HUES48 (cell line): Measurements from ENCODE around the gene EPHA1.

ENCODE experiments used
- H3K27ac ChIP-seq: one replicate; pipeline ENCODE4 v1.7.0; 2013; ENCODE audit warnings: low read depth, low read length, inconsistent platforms
- H3K27me3 ChIP-seq: 2 replicates; pipeline ENCODE4 v1.6.1; 2013; ENCODE audit warnings: mild to moderate bottlenecking, low read length; ENCODE audit not compliant: control insufficient read depth, insufficient read depth
- H3K36me3 ChIP-seq: 2 replicates; pipeline ENCODE4 v1.6.1; 2013; ENCODE audit warnings: low read length; ENCODE audit not compliant: control insufficient read depth, insufficient read depth
- H3K4me1 ChIP-seq: 2 replicates; pipeline ENCODE4 v1.6.1; 2013; ENCODE audit warnings: mild to moderate bottlenecking, low read length; ENCODE audit not compliant: control insufficient read depth, insufficient read depth
- H3K4me3 ChIP-seq: 2 replicates; pipeline ENCODE4 v1.5.1; 2013; ENCODE audit warnings: mild to moderate bottlenecking, low read depth, low read length
- H3K9ac ChIP-seq: 2 replicates; pipeline ENCODE4 v1.6.1; 2013; ENCODE audit warnings: mild to moderate bottlenecking, low read depth, low read length, moderate library complexity
- H3K9me3 ChIP-seq: 2 replicates; pipeline ENCODE4 v1.6.1; 2013; ENCODE audit warnings: low read length; ENCODE audit not compliant: control insufficient read depth, insufficient read depth

The EPHA1 gene

GRCh38 chr7:143363016-143363937 lies 45.4 kb downstream of the EPHA1 start:
- Histone ChIP-seq H3K27ac (no peak overlapping the region), H3K36me3 (peaks cover 16% of the 10 kb centered on the region), H3K4me3 (peak overlapping the region; percentile 85), H3K9me3 (no peaks in the 10 kb centered on the region), H3K27me3 (peaks cover 17% of the 10 kb centered on the region), H3K9ac (no peak overlapping the region), H3K4me1 (peaks cover 15% of the 10 kb centered on the region)

GRCh38 chr7:143362131-143363015 lies 46.3 kb downstream of the EPHA1 start, which contains the start of gene FAM131B:
Gene FAM131B (minus strand): TSS chr7:143362713. CDS start chr7:143362603, 110 bp downstream.
- peaks cover 23% of the 10 kb centered on the region for H3K36me3 ChIP-seq
- H3K27me3 ChIP-seq: peaks cover 17% of the 10 kb centered on the region
- peaks cover 15% of the 10 kb centered on the region for H3K4me1 ChIP-seq
- no peak within 1 kb of the TSS; the same call in 1 of the 2 replicates for H3K9ac ChIP-seq
- H3K9me3 ChIP-seq: no peaks in the 10 kb centered on the region
- H3K27ac ChIP-seq: peak within 1 kb of the TSS; percentile 72
- H3K4me3 ChIP-seq: peak within 1 kb of the TSS; percentile 85

DNA sequence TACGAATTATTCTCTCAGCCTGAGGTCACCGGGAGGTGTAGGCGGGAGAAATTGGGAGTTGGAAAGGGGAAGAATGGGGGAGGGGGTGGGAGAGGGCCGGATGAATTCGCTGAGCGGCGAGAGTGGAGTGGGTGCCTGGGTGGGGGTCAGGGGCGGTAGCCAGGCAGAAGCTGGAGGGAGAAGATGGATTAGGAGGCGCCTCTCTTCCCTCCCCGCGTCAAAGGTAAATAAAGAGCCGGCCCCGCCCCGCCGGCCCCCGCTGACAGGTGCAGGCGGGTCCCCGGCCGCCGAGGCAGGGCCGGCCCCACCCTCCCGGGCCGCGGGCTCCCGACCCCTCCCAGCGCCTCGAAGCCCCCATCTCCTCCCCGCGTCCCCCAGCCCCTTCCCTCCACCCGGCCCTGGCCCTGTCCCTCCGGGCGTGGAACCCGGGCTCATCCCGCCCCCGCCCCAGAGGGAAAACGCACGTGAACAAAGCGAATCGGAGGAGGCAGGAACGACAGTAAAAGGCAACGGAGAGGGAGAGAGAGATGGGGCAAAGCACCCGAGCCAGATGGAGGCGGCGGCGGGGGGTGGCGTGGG lies 47.0 kb downstream of the EPHA1 start:
- Histone ChIP-seq H3K9me3 (no peaks in the 10 kb centered on the region), H3K9ac (no peak overlapping the region), H3K4me3 (peak overlapping the region; percentile 85), H3K4me1 (peaks cover 15% of the 10 kb centered on the region), H3K36me3 (peaks cover 30% of the 10 kb centered on the region), H3K27me3 (peaks cover 17% of the 10 kb centered on the region), H3K27ac (peak overlapping the region; percentile 72)

GRCh38 chr7:143360788-143361551 lies 47.7 kb downstream of the EPHA1 start:
- peaks cover 17% of the 10 kb centered on the region for H3K27me3 ChIP-seq
- peaks cover 37% of the 10 kb centered on the region for H3K36me3 ChIP-seq
- H3K9ac ChIP-seq: no peak overlapping the region
- H3K27ac ChIP-seq: peak overlapping the region; percentile 72
- H3K4me1 ChIP-seq: peaks cover 15% of the 10 kb centered on the region
- peak overlapping the region; percentile 85 for H3K4me3 ChIP-seq
- H3K9me3 ChIP-seq: no peaks in the 10 kb centered on the region

DNA sequence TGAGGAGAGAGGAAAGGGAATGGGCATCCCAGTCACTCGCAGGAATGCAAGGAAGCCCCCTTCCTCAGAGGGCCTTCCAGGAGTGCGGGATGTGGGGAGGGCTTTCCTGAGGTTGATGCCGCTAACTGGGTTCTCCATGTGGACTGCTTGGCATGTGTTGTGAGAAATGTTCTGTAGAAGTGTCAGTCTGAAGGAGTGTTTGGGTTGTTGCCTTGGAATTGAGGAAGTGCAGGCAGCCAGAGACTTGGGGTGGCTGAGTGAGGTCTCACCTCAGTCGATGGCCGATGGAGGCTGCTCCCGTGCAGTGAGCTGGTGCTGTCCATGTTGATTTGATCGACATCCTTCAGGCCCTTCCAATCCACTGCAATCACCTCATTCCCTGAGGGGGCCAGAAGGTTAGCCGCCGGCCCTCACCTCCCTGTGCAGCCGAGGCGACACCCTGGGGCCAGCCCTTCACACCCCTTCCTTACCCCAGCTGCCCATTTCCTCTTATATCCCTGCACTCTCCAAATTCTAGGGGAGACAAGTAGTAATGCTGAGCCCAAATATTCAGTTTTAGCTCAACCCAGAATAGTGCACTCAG lies 48.8 kb downstream of the EPHA1 start:
- Histone ChIP-seq H3K4me1 (peaks cover 15% of the 10 kb centered on the region), H3K4me3 (no peak overlapping the region), H3K9me3 (no peaks in the 10 kb centered on the region), H3K27me3 (peaks cover 17% of the 10 kb centered on the region), H3K27ac (no peak overlapping the region), H3K36me3 (peaks cover 40% of the 10 kb centered on the region), H3K9ac (no peak overlapping the region)

GRCh38 chr7:143358626-143359025 lies 50.0 kb downstream of the EPHA1 start:
- no peak overlapping the region for H3K9ac ChIP-seq

GRCh38 chr7:143356414-143357050 lies 52.1 kb downstream of the EPHA1 start:
- H3K9ac ChIP-seq: no peak overlapping the region
- no peak overlapping the region for H3K4me3 ChIP-seq
- no peaks in the 10 kb centered on the region for H3K9me3 ChIP-seq
- no peaks in the 10 kb centered on the region for H3K27me3 ChIP-seq
- H3K27ac ChIP-seq: no peak overlapping the region
- peaks cover 8% of the 10 kb centered on the region for H3K4me1 ChIP-seq
- peaks cover 40% of the 10 kb centered on the region for H3K36me3 ChIP-seq

More at GRCh38 chr7:143358626-143359025, 50.0 kb downstream of the EPHA1 start:
- Histone ChIP-seq H3K4me3 (no peak overlapping the region), H3K27ac (no peak overlapping the region), H3K4me1 (peaks cover 15% of the 10 kb centered on the region), H3K9me3 (no peaks in the 10 kb centered on the region), H3K36me3 (peaks cover 40% of the 10 kb centered on the region), H3K27me3 (peaks cover 7% of the 10 kb centered on the region)

DNA sequence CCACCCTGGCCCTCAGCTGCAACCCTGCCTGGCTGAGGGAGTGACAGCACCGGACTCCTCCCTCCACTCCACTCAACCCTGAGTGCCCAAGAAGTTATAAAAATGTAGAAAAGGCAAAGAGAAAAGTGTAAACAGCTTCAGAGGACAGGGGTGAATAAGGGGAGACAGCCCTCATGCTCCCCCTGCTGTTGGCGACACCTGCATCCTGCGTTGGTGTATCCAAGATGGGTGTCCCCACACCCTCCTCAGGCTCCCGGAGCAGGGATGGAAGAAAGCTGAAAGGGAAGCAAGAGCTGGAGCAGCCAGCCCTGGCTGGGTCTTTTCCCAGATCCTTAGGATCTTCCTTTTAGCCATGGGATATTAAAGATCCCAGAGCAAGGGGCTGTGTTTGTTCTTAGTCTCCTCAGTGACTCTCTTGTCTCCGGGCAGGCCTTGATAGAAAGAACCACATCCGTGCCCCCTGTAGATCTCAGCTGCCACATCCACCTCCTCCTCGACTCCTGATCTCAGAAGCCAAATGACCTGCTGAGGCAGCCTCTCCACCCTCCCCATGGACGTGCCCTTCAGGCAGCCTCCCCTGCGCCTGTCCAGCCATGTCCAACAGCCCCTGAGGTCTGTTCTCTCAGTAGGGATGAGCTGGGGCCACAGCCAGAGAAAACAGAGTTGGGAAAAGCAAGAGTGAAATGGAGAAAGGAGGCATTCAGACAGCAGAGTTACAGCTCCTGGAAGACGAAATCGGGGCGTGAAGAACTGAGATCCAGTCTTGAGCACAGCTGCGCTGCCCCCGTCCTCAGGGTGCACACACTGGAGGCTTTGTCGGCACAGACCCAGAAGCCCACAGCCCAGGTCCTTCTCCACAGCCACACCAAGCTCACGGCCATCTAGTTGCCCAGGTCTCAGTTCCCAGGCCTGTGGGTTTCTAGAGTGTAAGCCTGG lies 52.9 kb downstream of the EPHA1 start:
- Histone ChIP-seq H3K27ac (no peak overlapping the region), H3K9ac (no peak overlapping the region), H3K4me1 (peaks cover 5% of the 10 kb centered on the region), H3K9me3 (no peaks in the 10 kb centered on the region), H3K36me3 (peaks cover 40% of the 10 kb centered on the region), H3K27me3 (no peaks in the 10 kb centered on the region), H3K4me3 (no peak overlapping the region)

- no peaks in the 10 kb centered on the region; the same call in 1 of the 2 replicates for H3K4me1 ChIP-seq
- H3K4me3 ChIP-seq: no peak overlapping the region
- peaks cover 40% of the 10 kb centered on the region for H3K36me3 ChIP-seq
- H3K9me3 ChIP-seq: no peaks in the 10 kb centered on the region
- no peaks in the 10 kb centered on the region for H3K27me3 ChIP-seq
- H3K27ac ChIP-seq: no peak overlapping the region
- no peak overlapping the region for H3K9ac ChIP-seq
Observed at GRCh38 chr7:143354965-143355364, 53.7 kb downstream of the EPHA1 start.
